Activated T-cell treated with anti-CD3 and anti-CD28 coated beads, Interleukin-2, amount 50 U/mL, for 1 hour (primary cell): ENCODE results near the gene SYTL5.

Source experiments
- DNase-seq: peaks from one replicate; pipeline ENCODE4 v3.0.0-alpha.2; 2020

SYTL5 gene

GRCh38 chrX:38036466-38036865 is 30.1 kb downstream of the SYTL5 start:
- no peak for DNase-seq

GRCh38 chrX:38038501-38038900 is 32.1 kb downstream of the SYTL5 start:
- DNase-seq: no peak

GRCh38 chrX:38041237-38041636 is 34.9 kb downstream of the SYTL5 start:
- DNase-seq: no peak

GRCh38 chrX:38044701-38045100 is 38.3 kb downstream of the SYTL5 start:
- DNase-seq: no peak

GRCh38 chrX:38045538-38046096 is 39.3 kb downstream of the SYTL5 start:
- DNase-seq: no peak

- no peak for DNase-seq
These were observed 42.5 kb downstream of the SYTL5 start for GRCh38 chrX:38048886-38049285.

- no peak for DNase-seq
These were observed 44.5 kb downstream of the SYTL5 start for GRCh38 chrX:38050806-38051205.

GRCh38 chrX:38052096-38052495 is 45.7 kb downstream of the SYTL5 start:
- DNase-seq: no peak

- DNase-seq: no peak
These were observed 49.0 kb downstream of the SYTL5 start for GRCh38 chrX:38055170-38055847.

- no peak for DNase-seq
These were observed 54.1 kb downstream of the SYTL5 start for GRCh38 chrX:38060331-38060878.

GRCh38 chrX:38061335-38061734 is 55.0 kb downstream of the SYTL5 start:
- DNase-seq: no peak

- DNase-seq: no peak
These were observed 60.6 kb downstream of the SYTL5 start for GRCh38 chrX:38066934-38067333.

- no peak for DNase-seq
These were observed 62.9 kb downstream of the SYTL5 start for GRCh38 chrX:38069273-38069672.

GRCh38 chrX:38069991-38070390 is 63.6 kb downstream of the SYTL5 start:
- no peak for DNase-seq

- no peak for DNase-seq
These were observed 73.1 kb downstream of the SYTL5 start for GRCh38 chrX:38079463-38079862.

- DNase-seq: no peak
These were observed 74.5 kb downstream of the SYTL5 start for GRCh38 chrX:38080808-38081207.

GRCh38 chrX:38081909-38082308 is 75.6 kb downstream of the SYTL5 start:
- no peak for DNase-seq

GRCh38 chrX:38082309-38082708 is 76.0 kb downstream of the SYTL5 start:
- no peak for DNase-seq

GRCh38 chrX:38085813-38086212 is 79.5 kb downstream of the SYTL5 start:
- DNase-seq: no peak

GRCh38 chrX:38086451-38087215 is 80.3 kb downstream of the SYTL5 start:
- DNase-seq: no peak

- no peak for DNase-seq
These were observed 81.2 kb downstream of the SYTL5 start for GRCh38 chrX:38087594-38087993.

GRCh38 chrX:38089173-38089982 is 83.0 kb downstream of the SYTL5 start:
- DNase-seq: no peak

- no peak for DNase-seq
These were observed 89.7 kb downstream of the SYTL5 start for GRCh38 chrX:38095971-38096529.
